Karpas-422 (cell line): ENCODE data around the gene MAOB. TPM values are rescaled to one million over a fixed set of nuclear protein-coding genes. Genes with fewer than 3 reads are reported as not detected.
"Not testable (repeated sequence)": the region's sequence is repeated elsewhere in the genome, so short reads cannot be mapped to it uniquely, and the experiment has no call there.

ENCODE experiments used
- DNase-seq: peaks from one replicate; pipeline ENCODE4 v3.0.0-alpha.2; 2015
- H2AFZ ChIP-seq: fragments of 200-600 bp; sonication (generic); 2 replicates; pipeline ENCODE4 v1.6.1; 2014; ENCODE audit warnings: antibody characterized with exemption, low read length, mixed read lengths
- H3K27ac ChIP-seq: fragments of 200-600 bp; sonication (generic); 2 replicates; pipeline ENCODE4 v1.5.1; 2014; ENCODE audit warnings: mild to moderate bottlenecking, low read length, moderate library complexity
- H3K27me3 ChIP-seq: fragments of 200-600 bp; sonication (generic); 2 replicates; pipeline ENCODE4 v1.6.1; 2014; ENCODE audit warnings: low read length, mixed read lengths
- H3K36me3 ChIP-seq: fragments of 200-600 bp; sonication (generic); 2 replicates; pipeline ENCODE4 v1.6.1; 2014; ENCODE audit warnings: low read length, mixed read lengths; ENCODE audit not compliant: insufficient read depth
- H3K4me1 ChIP-seq: fragments of 200-600 bp; sonication (generic); 2 replicates; pipeline ENCODE4 v1.6.1; 2014; ENCODE audit warnings: mild to moderate bottlenecking, low read length, mixed read lengths
- H3K4me2 ChIP-seq: fragments of 200-600 bp; sonication (generic); 2 replicates; pipeline ENCODE4 v1.6.1; 2014; ENCODE audit warnings: low read length, low read depth, mild to moderate bottlenecking; ENCODE audit not compliant: poor library complexity, severe bottlenecking
- H3K4me3 ChIP-seq: fragments of 200-600 bp; sonication (generic); 2 replicates; pipeline ENCODE4 v1.5.1; 2014; ENCODE audit warnings: mild to moderate bottlenecking, antibody characterized with exemption, low read length, mixed read lengths
- H3K79me2 ChIP-seq: fragments of 200-600 bp; sonication (generic); 2 replicates; pipeline ENCODE4 v1.6.1; 2014; ENCODE audit warnings: mild to moderate bottlenecking, low read length, mixed read lengths
- H3K9ac ChIP-seq: fragments of 200-600 bp; sonication (generic); 2 replicates; pipeline ENCODE4 v1.6.0; 2014; ENCODE audit warnings: low read length
- H3K9me2 ChIP-seq: fragments of 200-600 bp; sonication (generic), shearing (Covaris generic); replicated peaks from 2 replicates; pipeline ENCODE4 v1.6.0; 2014; ENCODE audit warnings: mild to moderate bottlenecking, low read length, moderate library complexity; ENCODE audit not compliant: insufficient read depth
- H3K9me3 ChIP-seq: fragments of 300-700, 200-600 bp; sonication (generic); 2 replicates; pipeline ENCODE4 v1.6.1; 2014; ENCODE audit warnings: low read length, mixed read lengths
- H4K20me1 ChIP-seq: fragments of 200-600 bp; sonication (generic); 2 replicates; pipeline ENCODE4 v1.6.1; 2014; ENCODE audit warnings: mild to moderate bottlenecking, antibody characterized with exemption, low read length, low read depth; ENCODE audit not compliant: insufficient read depth
- total RNA-seq: library from RNA; depleted of rRNA; stranded (reverse); fragments of >200 nt; shearing (Covaris generic); gene quantifications from 2 replicates; pipeline ENCODE4 v1.2.3, GENCODE V29; 2014; ENCODE audit warnings: low replicate concordance

MAOB gene
- total RNA-seq, 1 experiment from 2014 or later = not detected

DNA sequence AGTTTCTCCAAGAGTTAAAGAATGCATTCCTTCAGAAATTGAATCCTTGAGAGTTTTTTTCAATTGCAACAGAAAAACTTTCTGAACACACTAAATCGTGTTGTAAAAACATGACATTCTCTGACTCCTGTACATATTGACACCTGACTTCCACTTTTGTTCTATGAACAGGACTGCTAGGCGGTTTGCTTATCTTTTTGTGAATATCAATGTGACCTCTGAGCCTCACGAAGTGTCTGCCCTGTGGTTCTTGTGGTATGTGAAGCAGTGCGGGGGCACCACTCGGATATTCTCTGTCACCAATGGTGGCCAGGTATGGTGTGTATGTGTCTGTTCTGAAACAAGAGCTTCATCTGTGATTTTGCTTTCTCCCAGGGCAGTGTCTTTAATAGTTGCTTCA lies 154.2 kb downstream of the MAOB start:
- no peaks in the 10 kb centered on the region for H3K4me1 ChIP-seq
- no peaks in the 10 kb centered on the region for H3K36me3 ChIP-seq
- no peak overlapping the region for H3K27ac ChIP-seq
- H3K4me2 ChIP-seq = no peak overlapping the region
- H3K79me2 ChIP-seq = no peaks in the 10 kb centered on the region
- H3K9me3 ChIP-seq = no peaks in the 10 kb centered on the region
- H3K9ac ChIP-seq = no peak overlapping the region
- no peaks in the 10 kb centered on the region for H3K27me3 ChIP-seq
- DNase-seq = no peak
- H3K4me3 ChIP-seq = no peak overlapping the region
- no peaks in the 10 kb centered on the region for H3K9me2 ChIP-seq
- H2AFZ ChIP-seq = no peak overlapping the region
- no peaks in the 10 kb centered on the region for H4K20me1 ChIP-seq

DNA sequence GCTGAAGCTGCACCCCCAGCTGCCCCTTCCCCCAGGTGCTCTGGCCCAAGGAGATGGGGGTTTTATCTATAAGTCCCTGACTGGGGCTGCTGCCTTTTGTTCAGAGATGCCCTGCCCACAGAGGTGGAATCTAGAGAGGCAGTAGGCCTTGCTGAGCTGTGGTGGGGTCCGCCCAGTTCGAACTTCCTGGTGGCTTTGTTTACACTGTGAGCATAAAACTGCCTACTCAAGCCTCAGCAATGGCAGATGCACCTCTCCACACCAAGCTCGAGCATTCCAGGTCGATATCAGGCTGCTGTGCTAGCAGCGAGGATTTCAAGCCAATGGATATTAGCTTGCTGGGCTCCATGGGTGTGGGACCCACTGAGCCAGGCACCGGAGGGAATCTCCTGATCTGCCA lies 155.0 kb downstream of the MAOB start:
- H3K27me3 ChIP-seq, H3K4me2 ChIP-seq: not testable (repeated sequence)

DNA sequence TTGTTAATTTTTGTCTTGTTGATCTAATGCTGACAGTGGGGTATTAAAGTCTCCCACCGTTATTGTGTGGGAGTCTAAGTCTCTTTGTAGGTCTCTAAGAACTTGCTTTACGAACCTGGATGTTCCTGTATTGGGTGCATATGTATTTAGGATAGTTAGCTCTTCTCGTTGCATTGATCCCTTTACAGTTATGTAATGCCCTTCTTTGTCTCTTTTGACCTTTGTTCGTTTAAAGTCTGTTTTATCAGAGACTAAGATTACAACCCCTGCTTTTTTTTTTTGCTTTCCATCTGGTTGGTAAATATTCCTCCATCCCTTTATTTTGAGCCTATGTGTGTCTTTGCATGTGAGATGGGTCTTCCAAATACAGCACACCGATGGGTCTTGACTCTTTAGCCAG lies 157.0 kb downstream of the MAOB start:
- H3K9me3 ChIP-seq, H3K27ac ChIP-seq, H3K4me3 ChIP-seq, H3K9ac ChIP-seq, H2AFZ ChIP-seq, H3K4me2 ChIP-seq, H3K27me3 ChIP-seq, H4K20me1 ChIP-seq, H3K79me2 ChIP-seq, H3K4me1 ChIP-seq, H3K36me3 ChIP-seq, H3K9me2 ChIP-seq, DNase-seq: not testable (repeated sequence)

More for the DNA sequence above, 155.0 kb downstream of the MAOB start:
- not testable (repeated sequence) for H3K36me3 ChIP-seq, H3K9ac ChIP-seq, H3K9me2 ChIP-seq, H4K20me1 ChIP-seq, H3K9me3 ChIP-seq, H3K27ac ChIP-seq, H3K79me2 ChIP-seq, DNase-seq, H3K4me3 ChIP-seq, H2AFZ ChIP-seq, H3K4me1 ChIP-seq

DNA sequence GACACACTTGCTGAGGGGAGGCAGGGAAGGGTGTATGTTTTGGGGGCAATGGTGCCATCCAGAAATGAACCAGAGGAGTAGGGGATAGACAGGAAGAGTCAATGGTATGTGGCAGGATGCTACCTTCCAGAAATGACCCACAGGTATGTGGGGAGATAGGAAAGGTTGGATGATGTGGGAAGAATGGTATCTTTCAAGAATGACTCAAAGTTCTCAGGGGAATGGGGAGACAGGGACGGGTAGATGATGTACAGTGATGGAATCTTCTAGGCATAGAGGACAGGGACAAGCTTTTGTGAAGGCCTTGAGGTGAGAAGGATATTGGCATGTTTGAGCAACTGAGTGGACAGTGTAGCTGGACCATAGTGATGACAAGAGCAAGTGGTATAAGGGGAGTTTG lies 161.3 kb downstream of the MAOB start:
- Histone ChIP-seq H4K20me1 (no peaks in the 10 kb centered on the region), H3K36me3 (no peaks in the 10 kb centered on the region), H2AFZ (no peak overlapping the region), H3K4me1 (no peaks in the 10 kb centered on the region), H3K9me2 (no peaks in the 10 kb centered on the region), H3K79me2 (no peaks in the 10 kb centered on the region), H3K27ac (no peak overlapping the region), H3K27me3 (no peaks in the 10 kb centered on the region), H3K9ac (no peak overlapping the region), H3K9me3 (peaks cover 4% of the 10 kb centered on the region; the same call in 1 of the 2 replicates), H3K4me2 (no peak overlapping the region), H3K4me3 (no peak overlapping the region)
- no peak for DNase-seq

GRCh38 chrX:43720082-43720481 lies 162.2 kb downstream of the MAOB start:
- Histone ChIP-seq H3K4me3 (no peak overlapping the region), H3K27me3 (no peaks in the 10 kb centered on the region), H3K4me2 (no peak overlapping the region), H2AFZ (no peak overlapping the region), H3K9ac (no peak overlapping the region), H4K20me1 (no peaks in the 10 kb centered on the region), H3K79me2 (no peaks in the 10 kb centered on the region), H3K4me1 (no peaks in the 10 kb centered on the region), H3K9me2 (no peaks in the 10 kb centered on the region), H3K9me3 (peaks cover 4% of the 10 kb centered on the region; the same call in 1 of the 2 replicates), H3K27ac (no peak overlapping the region), H3K36me3 (no peaks in the 10 kb centered on the region)
- no peak for DNase-seq

DNA sequence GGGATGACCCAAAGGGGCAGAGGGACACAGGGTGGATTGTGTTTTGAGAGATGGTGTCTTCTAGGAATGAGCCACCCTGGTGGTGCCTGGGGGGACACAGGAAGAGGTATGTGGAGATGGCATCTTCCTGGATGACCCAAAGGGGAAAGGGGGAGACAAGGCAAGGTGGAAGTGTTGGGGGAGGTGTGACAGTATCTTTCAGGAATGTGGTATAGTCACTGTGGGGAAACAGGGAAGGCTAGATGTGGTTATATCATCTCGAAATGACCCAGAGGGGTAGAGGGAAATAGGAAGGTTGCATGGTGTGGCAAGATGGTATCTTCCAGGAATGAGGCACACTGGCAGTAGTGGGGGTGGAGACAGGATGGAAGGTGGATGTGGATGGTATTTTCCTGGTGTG lies 163.3 kb downstream of the MAOB start:
- Histone ChIP-seq H4K20me1 (no peaks in the 10 kb centered on the region), H2AFZ (no peak overlapping the region), H3K4me2 (no peak overlapping the region), H3K4me3 (no peak overlapping the region), H3K4me1 (no peaks in the 10 kb centered on the region), H3K79me2 (no peaks in the 10 kb centered on the region), H3K27ac (no peak overlapping the region), H3K9me2 (no peaks in the 10 kb centered on the region), H3K36me3 (no peaks in the 10 kb centered on the region), H3K9ac (no peak overlapping the region), H3K9me3 (peaks cover 4% of the 10 kb centered on the region; the same call in 1 of the 2 replicates), H3K27me3 (no peaks in the 10 kb centered on the region)
- no peak for DNase-seq

- Histone ChIP-seq H3K4me1 (no peaks in the 10 kb centered on the region), H3K27ac (no peak overlapping the region), H3K79me2 (no peaks in the 10 kb centered on the region), H4K20me1 (no peaks in the 10 kb centered on the region), H3K9ac (no peak overlapping the region), H3K4me3 (no peak overlapping the region), H3K27me3 (no peaks in the 10 kb centered on the region), H3K36me3 (no peaks in the 10 kb centered on the region), H2AFZ (no peak overlapping the region), H3K9me2 (no peaks in the 10 kb centered on the region), H3K4me2 (no peak overlapping the region), H3K9me3 (peaks cover 6% of the 10 kb centered on the region; the same call in 1 of the 2 replicates)
- no peak for DNase-seq
These were observed 163.7 kb downstream of the MAOB start for GRCh38 chrX:43718546-43718945.

DNA sequence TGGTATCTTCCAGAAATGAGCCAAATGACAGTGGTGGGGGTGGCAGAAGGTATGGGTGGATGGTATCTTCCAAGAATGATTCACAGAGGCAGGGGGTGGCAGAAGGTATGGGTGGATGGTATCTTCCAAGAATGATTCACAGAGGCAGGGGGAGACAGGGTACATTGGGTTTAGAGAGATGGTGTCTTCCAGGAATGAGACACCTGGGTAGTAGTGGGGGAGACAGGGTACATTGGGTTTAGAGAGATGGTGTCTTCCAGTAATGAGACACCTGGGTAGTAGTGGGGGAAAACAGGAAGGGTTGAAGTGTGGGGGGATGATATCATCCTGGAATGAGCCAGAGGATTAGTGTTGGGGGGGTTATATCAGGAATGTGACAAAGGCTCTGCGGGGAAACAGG lies 164.2 kb downstream of the MAOB start:
- Histone ChIP-seq H3K79me2 (no peaks in the 10 kb centered on the region), H3K27ac (no peak overlapping the region), H3K9ac (no peak overlapping the region), H3K36me3 (no peaks in the 10 kb centered on the region), H3K4me2 (no peak overlapping the region), H3K4me3 (no peak overlapping the region), H3K9me2 (no peaks in the 10 kb centered on the region), H4K20me1 (no peaks in the 10 kb centered on the region), H3K27me3 (no peaks in the 10 kb centered on the region), H3K9me3 (peaks cover 6% of the 10 kb centered on the region; the same call in 1 of the 2 replicates), H2AFZ (no peak overlapping the region), H3K4me1 (no peaks in the 10 kb centered on the region)
- no peak for DNase-seq

GRCh38 chrX:43717161-43717560 lies 165.1 kb downstream of the MAOB start:
- H3K9me2 ChIP-seq = no peaks in the 10 kb centered on the region
- no peak overlapping the region for H3K4me2 ChIP-seq
- no peak overlapping the region for H3K27ac ChIP-seq
- no peak for DNase-seq
- no peaks in the 10 kb centered on the region for H3K4me1 ChIP-seq
- H2AFZ ChIP-seq = no peak overlapping the region
- H3K36me3 ChIP-seq = no peaks in the 10 kb centered on the region
- H4K20me1 ChIP-seq = no peaks in the 10 kb centered on the region
- H3K9ac ChIP-seq = no peak overlapping the region
- no peaks in the 10 kb centered on the region for H3K79me2 ChIP-seq
- H3K27me3 ChIP-seq = no peaks in the 10 kb centered on the region
- H3K4me3 ChIP-seq = no peak overlapping the region
- peaks cover 6% of the 10 kb centered on the region; the same call in 1 of the 2 replicates for H3K9me3 ChIP-seq
